Skeletal muscle cell (primary cell): ENCODE measurements around the gene IFT122.
"Not testable (repeated sequence)": the region's sequence is repeated elsewhere in the genome, so short reads cannot be mapped to it uniquely, and the experiment has no call there.

Experiments
- DNase-seq: peaks from one replicate; pipeline ENCODE4 v3.0.0-alpha.2; 2010; ENCODE audit warnings: low read depth
- H3K4me3 ChIP-seq: 2 replicates; pipeline ENCODE4 v1.5.1; 2011; ENCODE audit warnings: low read depth, mild to moderate bottlenecking, control low read depth, low read length, moderate library complexity

Gene IFT122

DNA sequence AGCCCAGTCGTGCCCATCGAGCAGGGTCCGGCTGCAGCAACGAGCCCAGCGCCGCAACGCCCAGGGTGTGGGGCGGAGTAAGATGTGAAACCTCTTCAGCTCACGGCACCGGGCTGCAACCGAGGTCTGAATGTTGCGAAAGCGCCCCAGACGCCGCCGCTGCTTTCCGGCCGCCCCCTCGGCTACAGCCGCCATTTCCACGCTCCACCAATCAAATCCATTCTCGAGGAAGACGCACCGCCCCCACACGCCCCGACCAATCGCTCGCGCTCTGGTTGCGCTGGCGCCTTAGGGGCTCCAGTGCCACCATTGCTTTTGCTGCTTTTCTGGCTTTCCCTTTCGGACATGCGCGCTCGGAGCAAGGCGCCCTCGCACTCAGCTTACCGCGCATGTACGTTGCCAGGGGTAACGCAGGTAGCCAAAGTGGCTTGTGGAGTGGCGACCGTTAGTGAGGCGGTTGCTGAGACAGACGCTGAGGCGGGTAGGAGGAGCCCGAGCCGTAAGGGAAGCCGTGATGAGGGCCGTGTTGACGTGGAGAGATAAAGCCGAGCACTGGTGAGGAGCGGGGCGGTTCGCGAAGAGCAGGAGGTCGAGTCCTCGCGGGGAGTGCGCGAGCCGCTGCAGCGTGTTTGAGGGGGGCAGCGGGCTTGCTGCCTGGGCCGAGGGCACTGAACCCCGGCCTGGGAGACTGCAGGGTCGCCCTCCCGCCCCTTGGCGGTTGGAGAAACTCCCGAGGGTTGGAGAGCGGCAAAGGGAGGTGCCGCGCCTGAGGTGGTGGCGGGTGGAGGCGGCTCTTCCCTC, at the start of gene IFT122, which contains the start of gene MBD4:
Gene IFT122 (plus strand): TSS at position 408 of the 801 bp plus-strand sequence. CDS start 107 bp downstream, at position 515.
Gene MBD4 (minus strand): TSS at position 132 of the 801 bp plus-strand sequence. CDS start 115 bp downstream, at position 17.
- H3K4me3 ChIP-seq: peak within 1 kb of the TSS; percentile 100
- peak; percentile 99 for DNase-seq

GRCh38 chr3:129391583-129391982, 48.4 kb upstream of the IFT122 start:
- not testable (repeated sequence) for DNase-seq, H3K4me3 ChIP-seq

GRCh38 chr3:129392106-129392887, 47.7 kb upstream of the IFT122 start:
- not testable (repeated sequence) for H3K4me3 ChIP-seq, DNase-seq

DNA sequence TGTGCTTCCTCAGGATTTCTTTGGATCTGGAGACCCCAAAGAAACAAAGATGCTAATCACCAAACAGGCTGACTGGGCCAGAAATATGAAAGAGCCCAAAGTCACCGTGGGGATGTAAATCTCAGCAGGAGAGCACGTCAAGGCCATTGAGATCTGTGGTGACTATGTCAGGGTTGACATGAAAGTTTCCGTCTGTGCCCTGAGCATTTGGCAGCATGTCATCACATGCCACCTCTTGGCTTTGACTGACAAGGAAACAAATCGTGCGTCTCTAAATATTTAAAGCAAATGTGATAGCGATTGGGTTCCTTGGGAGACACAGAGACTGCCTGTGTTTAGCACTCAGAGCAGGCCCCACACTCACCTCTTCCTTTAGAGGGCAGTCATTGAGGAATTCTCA, 46.8 kb upstream of the IFT122 start:
- DNase-seq: no peak
- no peak overlapping the region for H3K4me3 ChIP-seq

DNA sequence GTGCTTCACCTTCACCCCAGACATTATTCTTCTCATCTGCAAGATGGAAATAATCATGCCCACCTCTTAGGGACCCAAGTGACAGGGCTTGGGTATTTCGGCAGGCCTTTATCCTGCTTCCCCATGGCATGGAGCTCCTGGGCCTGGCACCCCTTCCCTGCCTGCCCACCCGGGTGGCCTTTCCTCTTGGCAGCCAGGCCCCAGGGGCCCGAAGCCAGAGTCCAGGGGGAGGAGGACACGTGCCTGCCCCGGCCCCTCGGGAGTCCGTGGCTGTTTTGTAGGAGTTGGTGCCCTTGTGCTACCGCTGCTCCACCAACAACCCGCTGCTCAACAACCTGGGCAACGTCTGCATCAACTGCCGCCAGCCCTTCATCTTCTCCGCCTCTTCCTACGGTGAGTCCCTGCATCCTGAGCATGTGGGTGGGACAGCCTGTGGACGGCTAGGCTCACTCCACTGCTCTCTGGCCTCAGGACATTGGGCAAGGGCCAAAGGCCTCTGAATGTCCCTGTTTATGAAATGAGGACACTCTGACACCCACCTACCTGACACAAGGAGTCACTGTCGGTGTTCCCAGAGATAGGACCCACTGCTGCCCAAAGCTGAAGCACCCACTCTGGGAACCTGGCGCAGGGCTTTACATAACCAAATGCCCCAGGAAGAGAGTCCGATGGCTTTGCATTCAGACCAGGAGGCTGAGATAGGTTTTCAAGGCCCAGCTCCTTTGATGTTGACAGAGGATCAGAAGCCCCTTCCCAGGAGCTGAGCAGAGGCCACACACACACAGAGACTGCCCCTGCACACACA, 46.1 kb upstream of the IFT122 start:
- DNase-seq, H3K4me3 ChIP-seq: not testable (repeated sequence)

DNA sequence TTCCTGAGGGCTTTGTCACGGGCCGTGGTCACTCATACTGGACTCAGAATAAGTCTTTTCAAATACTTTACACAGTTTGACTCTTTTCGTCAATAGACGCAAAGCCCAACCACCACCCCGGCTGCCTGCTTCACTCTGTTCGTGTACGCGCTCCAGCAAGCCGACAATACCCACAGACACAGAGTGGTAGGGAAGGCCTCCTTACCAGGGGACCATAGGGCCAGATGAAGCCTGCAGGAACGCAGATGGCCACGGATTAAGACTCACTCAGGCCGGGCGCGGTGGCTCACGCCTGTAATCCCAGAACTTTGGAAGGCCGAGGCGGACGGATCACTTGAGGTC, 41.2 kb upstream of the IFT122 start:
- DNase-seq: no peak
- H3K4me3 ChIP-seq: peak overlapping the region; percentile 78

DNA sequence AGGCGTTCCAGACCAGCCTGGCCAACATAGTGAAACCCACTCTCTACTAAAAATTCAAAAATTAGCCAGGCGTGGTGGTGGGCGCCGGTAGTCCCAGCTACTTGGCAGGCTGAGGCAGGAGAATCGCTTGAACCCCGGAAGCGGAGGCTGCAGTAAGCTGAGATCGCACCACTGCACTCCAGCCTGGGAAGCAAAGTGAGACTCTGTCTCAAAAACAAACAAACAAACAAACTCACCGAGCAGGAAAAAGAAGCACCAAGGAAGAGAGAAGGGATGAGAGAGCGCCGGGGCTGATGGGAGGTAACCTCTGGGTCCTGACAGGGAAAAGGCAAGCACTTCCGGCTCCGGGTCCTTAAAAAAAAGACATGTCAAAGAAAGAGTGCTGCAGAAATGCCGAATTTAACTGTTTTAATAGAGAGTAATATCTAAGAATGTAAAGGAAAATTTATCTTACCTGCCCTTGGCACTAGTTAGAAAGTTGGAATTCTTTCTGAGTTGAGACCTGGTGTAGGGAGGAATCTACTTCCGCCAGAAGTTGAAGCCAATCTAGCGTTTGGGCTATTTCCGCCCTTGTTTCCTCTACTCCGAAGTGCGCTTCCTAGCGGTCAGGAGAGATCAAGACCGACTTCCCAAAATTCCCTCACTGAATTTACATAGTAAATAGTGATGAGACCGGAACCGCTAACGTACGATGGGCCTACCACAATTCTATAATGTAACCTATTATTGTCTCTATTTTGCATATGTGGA, 40.7 kb upstream of the IFT122 start:
- H3K4me3 ChIP-seq: peak overlapping the region; percentile 78
- peak; percentile 85 for DNase-seq

DNA sequence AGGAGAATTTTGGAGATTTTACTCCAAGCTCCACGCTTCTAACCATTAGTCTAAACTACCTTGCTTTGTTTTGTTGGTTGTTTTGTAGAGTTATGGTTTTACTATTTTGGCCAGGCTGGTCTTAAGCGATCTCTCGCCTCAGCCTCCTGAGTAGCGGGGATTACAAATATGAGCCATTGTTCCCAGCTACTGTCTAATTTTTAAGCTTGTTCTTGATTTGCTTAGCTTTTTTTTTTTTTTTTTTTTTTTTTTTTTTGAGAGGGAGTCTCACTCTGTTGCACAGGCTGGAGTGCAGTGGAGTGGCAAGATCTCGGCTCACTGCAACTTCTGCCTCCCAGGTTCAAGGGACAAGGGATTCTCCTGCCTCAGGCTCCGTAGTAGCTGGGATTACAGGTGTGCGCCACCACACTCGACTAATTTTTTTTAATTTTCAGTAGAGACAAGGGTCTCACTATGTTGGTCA, 40.1 kb upstream of the IFT122 start:
- H3K4me3 ChIP-seq: no peak overlapping the region
- DNase-seq: no peak

GRCh38 chr3:129402210-129402609, 37.8 kb upstream of the IFT122 start:
- no peak overlapping the region for H3K4me3 ChIP-seq
- no peak for DNase-seq

DNA sequence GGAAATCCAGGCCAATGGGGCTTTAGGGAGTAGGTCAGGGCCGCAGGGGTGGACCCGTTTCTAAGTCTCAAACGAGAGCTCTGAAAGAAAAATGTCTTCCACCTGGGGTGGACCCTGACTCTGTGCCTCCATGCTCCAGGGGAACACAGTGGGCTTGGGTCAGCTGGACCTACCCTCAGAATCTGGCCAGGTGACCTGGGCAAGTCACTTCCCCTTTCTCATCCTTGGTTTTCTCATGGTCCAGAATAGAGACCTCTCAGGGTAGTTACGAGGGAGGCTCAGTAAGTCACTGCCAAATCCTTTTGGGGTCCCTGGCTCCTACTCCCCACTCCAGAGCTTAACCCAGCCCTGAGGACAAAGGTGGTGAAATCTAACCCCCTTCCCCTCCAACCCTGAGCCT, 37.4 kb upstream of the IFT122 start:
- DNase-seq: no peak
- no peak overlapping the region for H3K4me3 ChIP-seq

DNA sequence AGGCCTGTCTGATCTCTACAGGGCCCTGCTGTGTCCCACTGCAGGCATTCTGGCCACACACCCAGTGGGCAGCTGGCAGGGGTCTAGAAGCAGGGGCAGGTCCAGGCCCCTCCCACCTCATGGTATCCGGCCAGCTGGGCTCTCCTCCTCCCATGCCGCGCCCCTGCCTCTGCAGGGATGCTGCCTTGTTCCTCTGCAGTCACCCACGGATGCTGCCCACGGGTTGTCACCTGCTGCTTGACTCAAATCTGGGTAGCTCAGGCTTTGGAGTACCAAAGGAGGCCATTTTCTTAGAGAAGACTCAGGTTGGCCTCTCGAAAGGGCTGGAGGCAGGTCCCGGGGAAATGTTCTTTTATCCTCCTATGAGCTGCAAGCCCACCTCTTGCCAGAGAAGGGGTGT, 36.6 kb upstream of the IFT122 start:
- H3K4me3 ChIP-seq: no peak overlapping the region
- no peak for DNase-seq

- no peak overlapping the region for H3K4me3 ChIP-seq
- DNase-seq: no peak
These were observed 35.9 kb upstream of the IFT122 start for GRCh38 chr3:129404130-129404529.

GRCh38 chr3:129404610-129405009, 35.4 kb upstream of the IFT122 start:
- H3K4me3 ChIP-seq: no peak overlapping the region
- no peak for DNase-seq

DNA sequence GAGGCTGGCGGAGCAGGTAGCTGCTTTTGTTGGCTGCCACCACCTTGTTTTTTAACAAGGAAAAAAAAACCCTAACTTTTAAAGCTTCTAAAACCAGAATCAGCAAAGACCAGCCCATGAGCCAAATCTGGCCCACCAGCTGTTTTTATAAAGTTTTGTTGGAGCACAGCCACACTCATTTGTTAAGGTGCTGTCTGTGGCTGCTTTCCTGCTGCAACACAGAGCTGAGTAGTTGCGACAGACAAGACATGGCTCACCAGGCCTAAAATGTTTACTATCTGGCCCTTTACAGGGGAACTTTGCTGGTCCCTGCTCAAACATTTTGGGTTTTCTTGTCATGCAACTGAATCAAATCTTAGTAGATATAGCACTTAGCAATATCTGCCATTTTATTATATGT, 30.5 kb upstream of the IFT122 start:
- H3K4me3 ChIP-seq: no peak overlapping the region
- no peak for DNase-seq

DNA sequence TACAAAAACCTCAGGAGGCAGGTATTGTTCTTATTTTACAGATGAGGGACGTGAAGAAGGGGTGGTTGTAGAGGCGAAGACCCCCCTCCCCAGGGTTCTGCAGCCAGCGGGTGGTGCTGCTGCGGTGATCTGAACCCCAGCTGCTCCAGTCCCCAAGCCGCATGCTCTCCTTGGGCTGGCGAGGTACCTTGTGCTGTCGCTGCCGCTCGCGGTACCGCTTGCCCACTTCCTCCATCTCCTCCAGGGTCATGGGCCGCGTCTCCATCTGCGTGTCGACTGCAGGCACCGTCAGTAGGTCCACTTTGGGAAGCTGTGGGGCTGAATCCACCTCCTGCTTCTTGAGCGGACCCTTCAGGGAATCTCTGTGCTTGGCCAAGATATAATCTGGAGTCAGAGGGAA, 29.1 kb upstream of the IFT122 start:
- H3K4me3 ChIP-seq: no peak overlapping the region
- no peak for DNase-seq

DNA sequence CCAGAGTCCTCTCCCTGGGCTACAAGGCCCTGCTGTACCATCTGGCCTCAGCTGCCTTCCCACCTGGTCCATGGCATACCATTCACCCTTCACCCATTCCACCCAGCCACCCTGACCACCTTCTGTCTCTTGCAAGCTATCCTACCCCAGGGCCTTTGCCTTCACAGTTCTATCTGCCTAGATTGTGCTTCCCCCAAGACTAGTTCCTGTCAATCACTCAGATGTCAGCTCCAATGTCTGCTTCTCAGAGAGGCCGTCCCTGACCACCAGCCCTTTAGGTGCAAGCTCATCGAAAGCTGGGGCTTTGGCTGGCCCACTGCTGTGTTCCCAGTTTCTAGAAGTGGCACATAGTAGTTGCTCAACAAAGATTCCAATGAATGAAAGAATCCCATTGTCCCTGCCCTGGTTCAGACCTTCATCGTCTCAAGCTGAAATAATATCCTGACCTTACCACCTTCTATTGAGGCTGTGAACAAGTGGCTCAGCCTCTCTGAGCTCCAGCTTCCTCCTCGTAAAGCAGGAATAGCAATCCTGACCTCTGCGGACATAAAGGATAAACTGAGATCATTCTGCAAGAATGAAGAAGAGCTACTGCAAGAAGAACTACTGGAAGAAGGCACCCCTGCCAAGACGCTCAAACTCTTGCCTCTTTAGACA, 27.4 kb upstream of the IFT122 start:
- no peak overlapping the region for H3K4me3 ChIP-seq
- DNase-seq: peak; percentile 47

- H3K4me3 ChIP-seq, DNase-seq: not testable (repeated sequence)
These were observed 26.8 kb upstream of the IFT122 start for GRCh38 chr3:129413238-129413637.

GRCh38 chr3:129413687-129414506, 26.1 kb upstream of the IFT122 start:
- H3K4me3 ChIP-seq: no peak overlapping the region
- DNase-seq: peak; percentile 76
